HepG2 (cell line): Measurements from ENCODE around the gene NFIL3.

Experiments used
- AHR ChIP-seq: IDR thresholded peaks from 2 replicates; pipeline ENCODE4 v1.6.1; 2018; ENCODE audit warnings: missing genetic modification reagents, missing compliant biosample characterization
- DBP ChIP-seq: sonication (generic); formaldehyde crosslinking; IDR thresholded peaks from 2 replicates; pipeline ENCODE4 v1.4.0; 2020; ENCODE audit warnings: missing genetic modification reagents; ENCODE audit errors: not compliant biosample characterization
- ELF1 ChIP-seq: sonication (generic); formaldehyde crosslinking; IDR thresholded peaks from 2 replicates; pipeline ENCODE4 v1.4.0; 2020; ENCODE audit warnings: missing genetic modification reagents
- FOXO1 ChIP-seq: sonication (generic); formaldehyde crosslinking; IDR thresholded peaks from 2 replicates; pipeline ENCODE4 v1.4.0; 2020; ENCODE audit warnings: missing genetic modification reagents
- MLX ChIP-seq: IDR thresholded peaks from 2 replicates; pipeline ENCODE4 v1.6.1; 2016
- MXI1 ChIP-seq: IDR thresholded peaks from 3 replicates; pipeline ENCODE4 v1.6.1; 2012; ENCODE audit warnings: low read depth, low read length, inconsistent platforms, borderline replicate concordance
- NFE2L2 ChIP-seq: fragments of 150-350 bp; IDR thresholded peaks from 2 replicates; pipeline ENCODE4 v1.6.1; 2014; ENCODE audit warnings: low read length
- NR2C2 ChIP-seq: sonication (generic); formaldehyde crosslinking; IDR thresholded peaks from 2 replicates; pipeline ENCODE4 v1.4.0; 2020; ENCODE audit warnings: missing genetic modification reagents, mild to moderate bottlenecking, moderate library complexity, borderline replicate concordance
- SP140L ChIP-seq: sonication (generic); formaldehyde crosslinking; IDR thresholded peaks from 2 replicates; pipeline ENCODE4 v1.4.0; 2020; ENCODE audit warnings: missing genetic modification reagents, borderline replicate concordance
- TCF7 ChIP-seq: sonication (generic); IDR thresholded peaks from 2 replicates; pipeline ENCODE4 v1.6.1; 2016; ENCODE audit warnings: antibody characterized with exemption, low read depth
- YY1 ChIP-seq: IDR thresholded peaks from 2 replicates; pipeline ENCODE4 v1.6.1; 2011; ENCODE audit warnings: low read length, low read depth, moderate library complexity, mild to moderate bottlenecking; ENCODE audit not compliant: insufficient read depth, insufficient replicate concordance
- ZBTB21 ChIP-seq: sonication (generic); formaldehyde crosslinking; IDR thresholded peaks from 2 replicates; pipeline ENCODE4 v1.4.0; 2020; ENCODE audit warnings: missing genetic modification reagents
- ZNF20 ChIP-seq: sonication (generic); formaldehyde crosslinking; IDR thresholded peaks from 2 replicates; pipeline ENCODE4 v1.4.0; 2020; ENCODE audit warnings: mild to moderate bottlenecking, moderate library complexity, missing genetic modification reagents
- ZNF720 ChIP-seq: sonication (generic); formaldehyde crosslinking; IDR thresholded peaks from 2 replicates; pipeline ENCODE4 v1.4.0; 2020; ENCODE audit warnings: missing genetic modification reagents

GRCh38 chr9:91364702-91365101 is 58.9 kb downstream of the NFIL3 start:
- TF ChIP-seq NFE2L2 (no peak), AHR (no peak), TCF7 (no peak), SP140L (no peak), ZNF20 (no peak), ZBTB21 (no peak), NR2C2 (CRISPR knock-in tag) (no peak), MXI1 (no peak), ELF1 (no peak), FOXO1 (CRISPR knock-in tag) (no peak), DBP (CRISPR knock-in tag) (no peak), MLX (no peak), ZNF720 (CRISPR knock-in tag) (no peak), YY1 (no peak)
